K562 (cell line): Measurements from ENCODE around the gene IPO9. TPM values are rescaled to one million over a fixed set of nuclear protein-coding genes. Genes with fewer than 3 reads are reported as not detected.

Experiments used
- ARHGAP35 ChIP-seq: fragments of 450-650 bp; IDR thresholded peaks from 2 replicates; pipeline ENCODE4 v1.6.1; 2018; ENCODE audit not compliant: partially characterized antibody
- CBFA2T2 ChIP-seq: fragments of 450-650 bp; conservative IDR thresholded peaks from 2 replicates; pipeline ENCODE4 v1.6.1; 2017; ENCODE audit warnings: mild to moderate bottlenecking
- CC2D1A ChIP-seq: fragments of 450-650 bp; IDR thresholded peaks from 2 replicates; pipeline ENCODE4 v1.6.1; 2017; ENCODE audit warnings: mild to moderate bottlenecking
- ELF4 ChIP-seq: fragments of 450-650 bp; formaldehyde crosslinking; IDR thresholded peaks from 2 replicates; pipeline ENCODE4 v1.4.0; 2022; ENCODE audit warnings: missing genetic modification characterization
- ESRRA ChIP-seq: fragments of 450-650 bp; IDR thresholded peaks from 2 replicates; pipeline ENCODE4 v1.6.1; 2014; ENCODE audit warnings: low read depth, mild to moderate bottlenecking, moderate library complexity, borderline replicate concordance
- GATA2 ChIP-seq: sonication (generic); formaldehyde crosslinking; IDR thresholded peaks from 2 replicates; pipeline ENCODE4 v1.4.0; 2020; ENCODE audit warnings: mild to moderate bottlenecking, missing genetic modification reagents
- HBP1 ChIP-seq: fragments of 450-650 bp; formaldehyde crosslinking; IDR thresholded peaks from 2 replicates; pipeline ENCODE4 v1.4.0; 2022; ENCODE audit warnings: missing genetic modification characterization
- HNRNPH1 ChIP-seq: fragments of 200-400 bp; formaldehyde crosslinking; optimal IDR thresholded peaks from 2 replicates; pipeline ENCODE3; 2017; ENCODE audit warnings: low read depth, mild to moderate bottlenecking, low read length, moderate library complexity
- KLF16 ChIP-seq: IDR thresholded peaks from 2 replicates; pipeline ENCODE4 v1.6.1; 2016; ENCODE audit warnings: antibody characterized with exemption
- MED1 ChIP-seq: sonication (generic); formaldehyde crosslinking; IDR thresholded peaks from 2 replicates; pipeline ENCODE4 v1.8.1; 2023; ENCODE audit warnings: missing genetic modification reagents, borderline replicate concordance
- SAFB ChIP-seq: fragments of 200-400 bp; formaldehyde crosslinking; IDR thresholded peaks from 2 replicates; pipeline ENCODE4 v1.6.1; 2017; ENCODE audit warnings: low read depth, low read length, borderline replicate concordance
- SMC3 ChIP-seq: conservative IDR thresholded peaks from 2 replicates; pipeline ENCODE4 v1.6.1; 2011; ENCODE audit warnings: low read depth, low read length, improper control_type of control experiment; ENCODE audit not compliant: insufficient read depth
- SNRNP70 ChIP-seq: fragments of 200-400 bp; formaldehyde crosslinking; optimal IDR thresholded peaks from 2 replicates; pipeline ENCODE3; 2017; ENCODE audit warnings: low read depth, low read length
- SPI1 ChIP-seq: IDR thresholded peaks from 2 replicates; pipeline ENCODE4 v1.6.1; 2011; ENCODE audit warnings: low read depth, low read length, control low read depth, borderline replicate concordance
- TEAD1 ChIP-seq, 2 experiments: fragments of 450-650 bp in 1 of 2; sonication (generic) in 1 of 2; formaldehyde crosslinking; IDR thresholded peaks; 2 replicates each; pipeline versions ENCODE4 v1.4.0 to v1.8.0; 2020 to 2022; ENCODE audit warnings: mild to moderate bottlenecking in 2 of 2, missing genetic modification reagents in 1 of 2
- THRB ChIP-seq: fragments of 450-650 bp; formaldehyde crosslinking; conservative IDR thresholded peaks from 2 replicates; pipeline ENCODE4 v1.4.0; 2022; ENCODE audit warnings: mild to moderate bottlenecking, missing genetic modification characterization
- TSC22D4 ChIP-seq: fragments of 450-650 bp; IDR thresholded peaks from 2 replicates; pipeline ENCODE4 v1.6.1; 2016; ENCODE audit warnings: missing genetic modification characterization, missing biosample characterization, control low read depth
- ZFP36 ChIP-seq: fragments of 150-350 bp; IDR thresholded peaks from 2 replicates; pipeline ENCODE4 v1.6.1; 2018; ENCODE audit warnings: low read length, low read depth; ENCODE audit not compliant: partially characterized antibody
- polyA plus RNA-seq, 8 experiments: library from polyadenylated mRNA; depleted of rRNA in 4 of 8; stranded (reverse) in 5 of 8; unstranded in 3 of 8; fragments of >200 nt; fragmentation: Nextera tagmentation in 2 of 8; fragmentation: Illumina TruSeq in 1 of 8; extraction: Ambion mirVana in 2 of 8; extraction: Trizol in 1 of 8; gene quantifications; 2 replicates each; pipeline versions ENCODE4 v1.2.1 to v1.2.3, GENCODE V29; 2011 to 2014; ENCODE audit warnings: inconsistent platforms in 1 of 8, missing spikeins in 1 of 8
- total RNA-seq, 7 experiments: library from RNA; depleted of rRNA in 6 of 7; stranded (reverse); fragments of >200 nt in 6 of 7; fragmentation: Illumina TruSeq in 2 of 7; extraction: Trizol in 2 of 7; gene quantifications; 2 replicates each; pipeline versions ENCODE4 v1.2.1 to v1.2.3, GENCODE V29; 2011 to 2021; ENCODE audit warnings: low replicate concordance in 1 of 7
- TF ChIP-seq, protein P1 (sequence below), 2 experiments: IDR thresholded peaks; 2 replicates each; pipeline ENCODE4 v1.6.1; 2012; ENCODE audit warnings: improper control_type of control experiment in 2 of 2, low read depth in 2 of 2, low read length in 2 of 2, borderline replicate concordance in 1 of 2
- TF ChIP-seq, protein P2 (sequence below): fragments of 450-650 bp; formaldehyde crosslinking; IDR thresholded peaks from 2 replicates; pipeline ENCODE4 v1.4.0; 2020; ENCODE audit warnings: mild to moderate bottlenecking

The IPO9 gene
- total and polyA plus RNA-seq, 9 of the 15 experiments (the other 6 are each of a cell fraction or from before 2014, with no cell fraction given) = 27.9 to 78.6 (median 43.9) TPM

DNA sequence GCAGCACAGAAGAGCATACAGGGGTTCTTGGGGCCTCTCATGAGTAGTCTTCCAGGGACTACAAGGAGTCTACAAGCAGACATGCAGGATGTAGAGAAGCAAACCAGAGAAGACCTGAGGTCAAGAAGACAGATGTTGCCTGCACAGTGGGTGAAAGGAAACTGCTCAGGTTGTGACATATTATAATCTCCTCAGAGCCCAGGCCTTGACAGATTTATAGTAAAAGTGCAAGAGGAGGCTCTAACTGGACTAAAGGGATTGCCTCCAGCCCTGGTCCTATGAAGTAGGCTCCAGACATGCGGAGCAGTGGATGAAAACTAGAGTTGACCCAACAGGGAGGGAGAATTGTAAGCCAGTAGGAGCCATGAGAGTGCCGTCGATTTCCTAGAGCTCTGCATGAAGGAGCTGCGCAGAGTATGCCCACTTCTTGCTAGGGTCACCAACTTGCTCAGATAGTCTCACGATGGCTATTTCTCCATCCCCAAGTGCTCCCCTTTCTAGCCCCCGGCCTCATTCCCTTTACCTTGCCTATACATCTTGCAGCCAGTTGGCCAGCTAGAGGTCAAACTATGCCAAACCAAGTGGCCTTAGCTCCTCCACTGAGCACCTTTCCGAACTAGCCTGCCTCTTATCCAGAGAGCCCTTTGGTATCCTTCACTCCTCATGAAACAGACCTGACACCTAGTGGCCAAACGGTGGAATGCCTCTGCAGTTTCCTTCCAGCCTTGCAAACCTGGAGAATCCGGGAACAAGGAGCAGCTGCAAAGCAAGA is 36.2 kb upstream of the IPO9 start (continued):
- TF ChIP-seq ESRRA (peak; percentile 15; the same call in 1 of the 2 replicates), TEAD1 (CRISPR knock-in tag; IDR thresholded peaks at IDR 0.05) (peak; percentile 39 to 76; a peak in 2 of 4 replicates), HBP1 (CRISPR knock-in tag) (0 out of 2 replicates have a peak, but pooled peaks have one; percentile 19), GATA2 (no peak), SPI1 (no peak), MED1 (CRISPR knock-in tag) (no peak), SNRNP70 (no peak), TSC22D4 (tag) (no peak), SMC3 (peak; percentile 94), CBFA2T2 (no peak), ARHGAP35 (no peak), THRB (CRISPR knock-in tag) (peak; percentile 85; the same call in 1 of the 2 replicates), ELF4 (CRISPR knock-in tag) (0 out of 2 replicates have a peak, but pooled peaks have one; percentile 39), ZFP36 (peak; percentile 15), KLF16 (peak; percentile 70; the same call in 1 of the 2 replicates), SAFB (no peak), HNRNPH1 (no peak), CC2D1A (peak; percentile 83)
- TF ChIP-seq, protein P1, sequence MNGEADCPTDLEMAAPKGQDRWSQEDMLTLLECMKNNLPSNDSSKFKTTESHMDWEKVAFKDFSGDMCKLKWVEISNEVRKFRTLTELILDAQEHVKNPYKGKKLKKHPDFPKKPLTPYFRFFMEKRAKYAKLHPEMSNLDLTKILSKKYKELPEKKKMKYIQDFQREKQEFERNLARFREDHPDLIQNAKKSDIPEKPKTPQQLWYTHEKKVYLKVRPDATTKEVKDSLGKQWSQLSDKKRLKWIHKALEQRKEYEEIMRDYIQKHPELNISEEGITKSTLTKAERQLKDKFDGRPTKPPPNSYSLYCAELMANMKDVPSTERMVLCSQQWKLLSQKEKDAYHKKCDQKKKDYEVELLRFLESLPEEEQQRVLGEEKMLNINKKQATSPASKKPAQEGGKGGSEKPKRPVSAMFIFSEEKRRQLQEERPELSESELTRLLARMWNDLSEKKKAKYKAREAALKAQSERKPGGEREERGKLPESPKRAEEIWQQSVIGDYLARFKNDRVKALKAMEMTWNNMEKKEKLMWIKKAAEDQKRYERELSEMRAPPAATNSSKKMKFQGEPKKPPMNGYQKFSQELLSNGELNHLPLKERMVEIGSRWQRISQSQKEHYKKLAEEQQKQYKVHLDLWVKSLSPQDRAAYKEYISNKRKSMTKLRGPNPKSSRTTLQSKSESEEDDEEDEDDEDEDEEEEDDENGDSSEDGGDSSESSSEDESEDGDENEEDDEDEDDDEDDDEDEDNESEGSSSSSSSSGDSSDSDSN (IDR thresholded peaks at IDR 0.05; ENCODE audit: borderline replicate concordance in 1 of 2, low read depth in 2 of 2, low read length in 2 of 2) = 0 out of 4 replicates have a peak, but pooled peaks of 1 of the 2 experiments have one; percentile 54
- TF ChIP-seq, protein P2, sequence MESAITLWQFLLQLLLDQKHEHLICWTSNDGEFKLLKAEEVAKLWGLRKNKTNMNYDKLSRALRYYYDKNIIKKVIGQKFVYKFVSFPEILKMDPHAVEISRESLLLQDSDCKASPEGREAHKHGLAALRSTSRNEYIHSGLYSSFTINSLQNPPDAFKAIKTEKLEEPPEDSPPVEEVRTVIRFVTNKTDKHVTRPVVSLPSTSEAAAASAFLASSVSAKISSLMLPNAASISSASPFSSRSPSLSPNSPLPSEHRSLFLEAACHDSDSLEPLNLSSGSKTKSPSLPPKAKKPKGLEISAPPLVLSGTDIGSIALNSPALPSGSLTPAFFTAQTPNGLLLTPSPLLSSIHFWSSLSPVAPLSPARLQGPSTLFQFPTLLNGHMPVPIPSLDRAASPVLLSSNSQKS (CRISPR knock-in tag) = no peak
